A673 (cell line): ENCODE measurements around the gene FAXDC2. TPM values are rescaled to one million over a fixed set of nuclear protein-coding genes. Genes with fewer than 3 reads are reported as not detected.

ENCODE experiments used
- BruUV-seq: library from RNA; stranded (reverse); fragments of 400-500 nt; replicated peaks from 2 replicates; lab custom pipeline; 2021; lab: Mats Ljungman, UMichigan
- CTCF ChIA-PET: fragments of 300-600 bp; sonication (Branson Sonifier 250); formaldehyde crosslinking; loops from one replicate; lab custom pipeline; 2022; ENCODE audit warnings: antibody characterized with exemption; lab: Charles Lee
- POLR2A ChIA-PET: fragments of 300-600 bp; sonication (Branson Sonifier 250); formaldehyde crosslinking; loops from one replicate; lab custom pipeline; 2022; ENCODE audit warnings: antibody characterized with exemption; ENCODE audit not compliant: low non-redundant PET; lab: Charles Lee
- DNase-seq: peaks from one replicate; pipeline ENCODE4 v3.0.0-alpha.2; 2015; ENCODE audit warnings: low spot score
- H3K27ac ChIP-seq: fragments of 200-600 bp; sonication (generic); 2 replicates; pipeline ENCODE4 v1.5.1; 2016; ENCODE audit warnings: mixed run types, low read depth, mild to moderate bottlenecking, mixed read lengths, antibody characterized with exemption, low read length; ENCODE audit not compliant: poor library complexity, severe bottlenecking
- H3K27me3 ChIP-seq: fragments of 200-600 bp; sonication (generic); replicated peaks from 2 replicates; pipeline ENCODE4 v1.6.1; 2017; ENCODE audit warnings: mixed run types, low read depth, mild to moderate bottlenecking, mixed read lengths, antibody characterized with exemption, low read length; ENCODE audit not compliant: insufficient read depth, poor library complexity
- H3K36me3 ChIP-seq: fragments of 200-600 bp; sonication (generic); 2 replicates; pipeline ENCODE4 v1.6.1; 2016; ENCODE audit warnings: mixed run types, mild to moderate bottlenecking, mixed read lengths, antibody characterized with exemption, low read length; ENCODE audit not compliant: insufficient read depth, poor library complexity, severe bottlenecking
- H3K4me1 ChIP-seq: fragments of 200-600 bp; sonication (generic); 2 replicates; pipeline ENCODE4 v1.6.1; 2017; ENCODE audit warnings: mixed run types, mild to moderate bottlenecking, mixed read lengths, antibody characterized with exemption, low read length; ENCODE audit not compliant: insufficient read depth, poor library complexity, severe bottlenecking
- H3K4me3 ChIP-seq: fragments of 200-600 bp; sonication (generic); 2 replicates; pipeline ENCODE4 v1.5.1; 2016; ENCODE audit warnings: low read depth, mixed run types, mild to moderate bottlenecking, mixed read lengths, low read length; ENCODE audit not compliant: poor library complexity, severe bottlenecking
- H3K9me3 ChIP-seq: fragments of 200-600 bp; sonication (generic); 2 replicates; pipeline ENCODE4 v1.6.1; 2016; ENCODE audit warnings: mixed run types, low read depth, mild to moderate bottlenecking, mixed read lengths, antibody characterized with exemption, low read length; ENCODE audit not compliant: poor library complexity, severe bottlenecking
- CTCF ChIP-seq: fragments of 300-800, 200-600 bp; sonication (generic); conservative IDR thresholded peaks from 2 replicates; pipeline ENCODE4 v1.5.1; 2017; ENCODE audit warnings: low read depth, mild to moderate bottlenecking, antibody characterized with exemption, low read length, moderate library complexity, mixed read lengths
- EZH2 ChIP-seq: fragments of 200-600 bp; sonication (generic); IDR thresholded peaks from 2 replicates; pipeline ENCODE4 v1.6.1; 2017; ENCODE audit warnings: borderline replicate concordance, low read depth, mild to moderate bottlenecking, mixed read lengths, antibody characterized with exemption, low read length; ENCODE audit not compliant: poor library complexity, severe bottlenecking
- intact Hi-C: fragments of 100-400 bp; cut with micrococcal nuclease; formaldehyde crosslinking; loops from one replicate; pipeline ENCODE4 v1.10.0; 2022; ENCODE audit not compliant: unreplicated experiment
- total RNA-seq: library from RNA; stranded (reverse); gene quantifications from 2 replicates; pipeline ENCODE4 v1.2.3, GENCODE V29; 2021

FAXDC2 gene
- total RNA-seq, 1 experiment from 2014 or later: not detected

DNA sequence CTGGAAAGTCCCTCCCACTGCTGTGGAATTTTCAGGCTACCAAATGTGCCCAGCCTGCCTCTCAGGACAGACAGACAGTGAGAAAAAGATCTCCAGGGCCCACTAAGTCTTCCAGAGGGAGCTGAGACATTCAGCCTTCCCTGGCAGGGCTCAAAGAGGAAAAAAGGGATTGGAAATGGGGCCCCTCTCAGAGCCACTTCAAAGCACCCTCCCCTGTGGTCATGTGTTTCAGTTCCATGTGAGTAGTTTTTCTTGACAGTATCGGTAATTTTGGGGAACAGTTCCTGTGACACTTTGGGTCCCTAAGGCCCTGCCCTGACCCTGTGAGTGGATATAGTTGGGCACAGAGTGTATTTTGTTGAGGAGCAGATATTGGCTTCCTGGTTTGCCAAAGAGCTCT, 70.3 kb downstream of the FAXDC2 start:
- no peak for DNase-seq
- ChIA-PET POLR2A (no interaction called here), CTCF (interaction anchor here (0.6 kb wide), 1 partner anchor 103 kb away, joined by 3 read pairs; no protein-coding TSS in a partner anchor)

DNA sequence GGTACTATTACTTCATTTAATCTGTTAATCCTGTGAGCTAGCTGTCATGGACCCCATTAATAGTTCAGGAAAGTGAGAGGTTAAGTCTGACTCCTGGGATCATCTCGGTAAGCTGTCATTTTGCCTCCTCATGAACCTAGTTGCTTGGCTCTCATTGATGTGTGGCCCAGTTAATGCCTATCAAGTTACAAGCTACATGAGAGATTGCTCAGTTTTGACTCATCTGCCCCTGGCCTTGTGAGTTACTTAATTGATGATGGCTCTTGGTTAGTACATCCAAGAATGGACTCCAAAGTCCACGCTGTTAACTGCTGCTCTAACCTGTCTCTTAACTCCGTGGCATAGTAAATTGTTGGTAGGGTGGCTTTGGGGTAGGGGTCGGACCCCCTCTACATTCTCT, 71.3 kb downstream of the FAXDC2 start:
- Histone ChIP-seq H3K9me3 (no peaks in the 10 kb centered on the region), H3K4me1 (peaks cover 7% of the 10 kb centered on the region), H3K36me3 (no peaks in the 10 kb centered on the region), H3K27me3 (no peaks in the 10 kb centered on the region), H3K27ac (no peak overlapping the region), H3K4me3 (no peak overlapping the region)
- intact Hi-C loops: no loop called here
- no TSS peak for BruUV-seq
- TF ChIP-seq CTCF (no peak), EZH2 (no peak)
- DNase-seq: peak; percentile 11
- ChIA-PET POLR2A (no interaction called here), CTCF (no interaction called here)

More for the DNA sequence above, 70.3 kb downstream of the FAXDC2 start:
- H3K4me1 ChIP-seq: peaks cover 6% of the 10 kb centered on the region
- no TSS peak for BruUV-seq
- no peak for TF ChIP-seq CTCF
- TF ChIP-seq EZH2: no peak
- intact Hi-C loops: no loop called here
- H3K36me3 ChIP-seq: no peaks in the 10 kb centered on the region
- no peak overlapping the region for H3K27ac ChIP-seq
- H3K27me3 ChIP-seq: no peaks in the 10 kb centered on the region
- no peak overlapping the region for H3K4me3 ChIP-seq
- no peaks in the 10 kb centered on the region for H3K9me3 ChIP-seq

DNA sequence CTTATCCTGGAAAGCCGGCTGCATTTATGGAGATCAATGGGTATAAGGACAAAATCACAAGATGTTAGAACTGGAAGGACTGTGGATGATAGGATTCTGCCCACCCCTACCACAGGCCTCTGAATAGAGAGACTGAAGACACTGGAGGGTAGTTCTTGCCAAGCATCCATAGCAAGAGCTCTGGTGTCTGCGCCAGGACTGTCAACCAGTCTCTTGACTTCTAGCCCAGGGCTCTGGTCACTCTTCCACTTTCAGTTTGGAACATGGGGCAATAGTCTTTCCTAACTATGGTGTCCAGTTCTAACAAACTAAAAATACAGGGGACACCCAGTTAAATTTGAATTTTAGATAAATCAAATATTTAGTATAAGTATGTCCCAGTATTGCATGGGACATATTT, 71.9 kb downstream of the FAXDC2 start:
- DNase-seq: no peak
- Histone ChIP-seq H3K4me1 (peaks cover 7% of the 10 kb centered on the region), H3K27ac (no peak overlapping the region), H3K36me3 (no peaks in the 10 kb centered on the region), H3K9me3 (no peaks in the 10 kb centered on the region), H3K27me3 (no peaks in the 10 kb centered on the region), H3K4me3 (no peak overlapping the region)
- ChIA-PET POLR2A (no interaction called here), CTCF (no interaction called here)
- intact Hi-C loops: no loop called here
- TF ChIP-seq CTCF (no peak), EZH2 (no peak)
- no TSS peak for BruUV-seq
